ENCODE measurements around the gene CFAP61.

DNA sequence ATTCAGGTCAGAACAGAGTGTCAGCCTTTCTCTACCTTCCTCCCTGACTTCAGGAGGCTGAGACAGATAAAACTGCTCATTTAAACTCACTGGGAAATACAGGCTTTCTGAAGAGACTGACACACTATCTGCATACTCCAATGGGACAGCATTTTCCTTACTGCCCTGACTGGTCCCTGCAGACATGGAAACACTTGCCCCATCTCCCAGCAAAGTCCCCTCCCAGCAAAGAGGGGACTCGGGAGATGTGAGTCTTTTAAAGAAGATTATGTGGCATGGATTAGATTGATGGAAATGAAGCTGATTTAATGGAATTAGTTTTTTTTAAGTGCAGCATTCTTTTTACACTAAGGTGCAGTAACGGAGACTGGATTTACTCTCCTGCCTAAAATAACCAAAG is 90.8 kb downstream of the CFAP61 start:
- no peak for TF ChIP-seq POLR2A (IDR thresholded peaks at IDR 0.05)
- TF ChIP-seq CTCF (IDR thresholded peaks at IDR 0.05 in 4 of 5, conservative IDR thresholded peaks at IDR 0.05 in 1 of 5), result no peak
